Measurements from ENCODE around the gene SORCS2. TPM values are rescaled to one million over a fixed set of nuclear protein-coding genes. Genes with fewer than 3 reads are reported as not detected.

Gene SORCS2
- total RNA-seq, 4 donors from 2014 or later = 2.0 to 7.4 (median 3.6) TPM

DNA sequence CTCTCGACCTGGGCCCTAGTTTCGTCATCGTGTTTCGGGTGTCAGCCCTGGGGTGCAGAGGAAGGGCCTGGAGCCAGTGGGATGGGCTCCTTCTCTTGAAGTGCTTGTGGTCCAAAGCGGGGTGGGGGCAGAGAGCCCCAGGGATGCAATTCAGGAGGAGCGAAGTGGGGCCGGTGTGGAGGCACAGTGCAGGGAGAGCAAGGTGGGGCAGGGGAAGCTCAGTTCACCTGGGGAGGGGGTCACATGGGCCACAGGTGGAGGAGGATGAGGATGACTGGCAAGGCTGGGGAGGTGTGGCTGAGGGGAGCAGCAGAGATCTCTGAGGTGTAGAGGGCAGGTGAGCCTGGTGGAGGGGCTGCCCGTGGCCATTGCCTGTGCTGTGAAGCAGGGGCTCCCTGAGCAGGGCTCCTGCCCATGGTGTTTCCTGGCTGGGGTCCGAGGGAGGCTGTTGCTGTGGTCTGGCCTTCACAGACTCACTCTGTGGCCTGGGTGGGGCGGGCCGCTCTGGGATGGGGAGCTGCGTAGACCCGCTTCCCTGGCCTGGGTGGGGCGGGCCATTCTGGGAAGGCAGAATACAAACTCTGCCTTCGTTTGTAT lies 6.9 kb downstream of the SORCS2 start:
- Histone ChIP-seq H3K27me3 (peaks cover 4% of the 10 kb centered on the region), H3K27ac (peak overlapping the region in 1 of 4 donors; percentile 12), H3K9me3 (no peaks in the 10 kb centered on the region), H3K4me3 (no peak overlapping the region), H3K36me3 (no peaks in the 10 kb centered on the region), H3K4me1 (peaks cover 0 to 46% (median under 1%) of the 10 kb centered on the region in 3 donors)
- ATAC-seq = no peak
- WGBS, 2 donors (ENCODE audit: low coverage in 1 of 2) = 79% methylated on average over 3 of the region's 15 CpGs; no CpG with 5 or more reads in 1 of the 2 donors
- TF ChIP-seq, protein P1, sequence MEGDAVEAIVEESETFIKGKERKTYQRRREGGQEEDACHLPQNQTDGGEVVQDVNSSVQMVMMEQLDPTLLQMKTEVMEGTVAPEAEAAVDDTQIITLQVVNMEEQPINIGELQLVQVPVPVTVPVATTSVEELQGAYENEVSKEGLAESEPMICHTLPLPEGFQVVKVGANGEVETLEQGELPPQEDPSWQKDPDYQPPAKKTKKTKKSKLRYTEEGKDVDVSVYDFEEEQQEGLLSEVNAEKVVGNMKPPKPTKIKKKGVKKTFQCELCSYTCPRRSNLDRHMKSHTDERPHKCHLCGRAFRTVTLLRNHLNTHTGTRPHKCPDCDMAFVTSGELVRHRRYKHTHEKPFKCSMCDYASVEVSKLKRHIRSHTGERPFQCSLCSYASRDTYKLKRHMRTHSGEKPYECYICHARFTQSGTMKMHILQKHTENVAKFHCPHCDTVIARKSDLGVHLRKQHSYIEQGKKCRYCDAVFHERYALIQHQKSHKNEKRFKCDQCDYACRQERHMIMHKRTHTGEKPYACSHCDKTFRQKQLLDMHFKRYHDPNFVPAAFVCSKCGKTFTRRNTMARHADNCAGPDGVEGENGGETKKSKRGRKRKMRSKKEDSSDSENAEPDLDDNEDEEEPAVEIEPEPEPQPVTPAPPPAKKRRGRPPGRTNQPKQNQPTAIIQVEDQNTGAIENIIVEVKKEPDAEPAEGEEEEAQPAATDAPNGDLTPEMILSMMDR (IDR thresholded peaks at IDR 0.05) = no peak
- TF ChIP-seq POLR2A (IDR thresholded peaks at IDR 0.05) (no peak), POLR2AphosphoS5 (IDR thresholded peaks at IDR 0.05) (no peak), EP300 (IDR thresholded peaks at IDR 0.05) (no peak)

DNA sequence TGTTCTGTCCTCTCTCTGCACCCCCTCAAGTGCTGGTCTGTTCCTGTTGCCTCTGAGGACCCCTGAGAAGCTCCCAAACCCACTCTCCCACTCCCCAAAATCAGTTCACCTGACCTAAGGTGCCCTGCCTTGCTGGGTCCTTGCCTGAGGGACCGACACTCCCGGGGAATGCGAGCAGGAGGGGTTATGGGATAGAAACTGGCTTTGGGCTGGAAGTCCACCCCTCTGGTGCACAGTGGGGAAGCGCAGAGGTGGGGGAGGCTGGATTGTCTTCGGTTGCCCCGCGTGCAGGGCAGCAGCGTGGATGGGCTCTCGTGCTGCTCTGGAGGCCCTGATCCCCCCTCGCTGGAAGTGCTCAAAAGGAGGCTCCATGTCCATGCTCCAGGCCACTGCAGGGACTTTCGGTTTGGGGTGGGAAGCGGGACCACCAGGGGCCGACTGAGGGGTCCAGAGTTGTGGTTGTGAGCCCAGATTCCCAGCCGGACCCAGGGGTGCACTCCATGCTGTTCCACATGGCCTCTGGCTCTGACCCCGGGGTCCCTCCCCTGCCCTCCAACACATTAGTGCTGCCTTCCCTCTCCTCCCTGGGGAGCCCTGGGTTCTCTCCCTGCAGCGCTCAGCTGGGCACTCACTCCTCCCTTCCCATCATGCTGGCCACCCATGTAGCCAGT lies 7.6 kb downstream of the SORCS2 start:
- Histone ChIP-seq H3K36me3 (no peaks in the 10 kb centered on the region), H3K27me3 (no peaks in the 10 kb centered on the region), H3K9me3 (no peaks in the 10 kb centered on the region), H3K4me3 (no peak overlapping the region), H3K27ac (peak overlapping the region in 2 of 4 donors; percentile 21 to 67), H3K4me1 (peaks cover 0 to 45% (median 0%) of the 10 kb centered on the region in 3 donors)
- TF ChIP-seq EP300 (IDR thresholded peaks at IDR 0.05) = no peak
- TF ChIP-seq, protein P1 (IDR thresholded peaks at IDR 0.05) = no peak
- no peak for TF ChIP-seq POLR2A (IDR thresholded peaks at IDR 0.05)
- TF ChIP-seq POLR2AphosphoS5 (IDR thresholded peaks at IDR 0.05) = no peak
- 80 to 95% methylated on average over 1 to 4 of the region's 16 CpGs for WGBS, 2 donors (ENCODE audit: low coverage in 1 of 2)
- ATAC-seq = no peak

DNA sequence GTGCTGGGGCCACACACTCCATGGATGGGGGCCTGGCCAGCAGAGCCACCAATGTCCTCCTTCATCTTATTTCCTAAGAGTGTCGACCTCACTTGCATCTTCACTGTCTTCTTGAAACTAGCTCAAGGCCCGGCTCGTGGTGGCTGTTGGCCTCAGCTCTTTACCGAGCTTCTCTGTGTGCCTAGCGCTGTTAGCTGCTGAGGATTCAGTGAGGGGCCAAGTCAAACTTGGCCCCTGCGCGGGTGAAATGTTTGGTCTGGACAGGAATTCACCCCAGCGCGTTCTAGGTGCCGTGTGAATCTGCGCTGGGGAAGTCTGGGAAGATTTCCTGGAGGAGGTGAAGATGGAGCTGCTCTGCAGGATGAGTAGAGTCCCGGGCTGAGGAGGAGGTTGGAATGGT lies 8.5 kb downstream of the SORCS2 start:
- Histone ChIP-seq H3K36me3 (no peaks in the 10 kb centered on the region), H3K9me3 (no peaks in the 10 kb centered on the region), H3K4me1 (peaks cover 0 to 45% (median 8%) of the 10 kb centered on the region in 3 donors), H3K27me3 (no peaks in the 10 kb centered on the region), H3K4me3 (no peak overlapping the region), H3K27ac (peak overlapping the region in 3 of 4 donors; percentile 21 to 67 (median 32))
- no peak for ATAC-seq
- 75 to 100% methylated on average over 2 to 3 of the region's 12 CpGs for whole genome bisulfite sequencing, 2 donors (ENCODE audit: low coverage in 1 of 2)
- TF ChIP-seq POLR2A (IDR thresholded peaks at IDR 0.05) (no peak), POLR2AphosphoS5 (IDR thresholded peaks at IDR 0.05) (no peak), EP300 (IDR thresholded peaks at IDR 0.05) (no peak)
- TF ChIP-seq, protein P1 (IDR thresholded peaks at IDR 0.05) = no peak

DNA sequence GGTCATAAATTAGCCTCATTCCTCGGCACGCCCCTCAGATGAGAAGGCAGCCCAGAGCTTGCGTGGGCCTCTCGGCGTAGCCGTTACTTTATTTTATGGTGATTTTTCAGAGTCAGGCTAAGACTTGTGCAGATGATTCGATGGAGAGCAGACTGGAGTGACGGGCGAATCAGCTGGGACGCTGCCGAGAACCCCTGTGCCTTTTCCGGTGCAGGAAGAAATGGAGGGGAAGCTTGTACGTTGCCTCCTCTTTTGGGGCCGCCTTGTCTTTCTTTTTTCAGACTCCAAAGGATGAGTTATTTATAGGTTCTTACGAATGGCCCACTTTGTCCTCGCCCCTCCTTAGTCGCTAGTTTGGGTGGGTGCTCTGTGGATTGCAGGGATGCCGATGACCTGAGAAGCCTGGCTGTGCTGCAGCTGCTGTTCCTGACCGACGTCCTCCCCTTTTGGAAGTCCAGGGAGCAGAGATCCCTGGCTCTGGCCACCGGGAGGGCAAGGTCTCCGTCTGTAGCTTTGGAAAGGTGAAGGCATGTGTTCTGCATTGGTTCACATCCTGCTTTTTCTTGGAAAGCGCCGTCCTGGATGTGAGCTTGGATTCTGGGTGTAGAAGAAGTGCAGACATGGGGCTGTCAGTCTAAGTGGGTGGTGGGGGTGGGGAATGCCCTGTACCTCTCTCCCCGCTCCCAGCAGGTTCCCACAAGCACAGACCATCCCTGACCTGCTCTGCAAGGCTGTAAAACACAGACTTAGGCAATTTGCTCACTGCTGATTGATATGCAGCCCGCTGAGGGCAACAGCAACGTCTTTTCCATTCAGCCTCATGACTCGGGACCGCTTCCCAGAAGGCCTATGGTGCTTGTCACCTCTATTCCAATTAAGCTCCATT lies 9.3 kb downstream of the SORCS2 start:
- peak; percentile 56 for ATAC-seq
- H3K4me3 ChIP-seq = no peak overlapping the region
- no peaks in the 10 kb centered on the region for H3K27me3 ChIP-seq
- H3K4me1 ChIP-seq = peaks cover 0 to 45% (median 16%) of the 10 kb centered on the region in 3 donors
- TF ChIP-seq, protein P1 (IDR thresholded peaks at IDR 0.05) = no peak
- TF ChIP-seq POLR2AphosphoS5 (IDR thresholded peaks at IDR 0.05) (no peak), EP300 (IDR thresholded peaks at IDR 0.05) (no peak), POLR2A (IDR thresholded peaks at IDR 0.05) (no peak)
- no peaks in the 10 kb centered on the region for H3K9me3 ChIP-seq
- no peaks in the 10 kb centered on the region for H3K36me3 ChIP-seq
- 38 to 44% methylated on average over 8 to 9 of the region's 29 CpGs for WGBS, 2 donors (ENCODE audit: low coverage in 1 of 2)
- H3K27ac ChIP-seq = peak overlapping the region in 3 of 4 donors; percentile 21 to 67 (median 32)
